Uterus (tissue), 4 donors: Measurements from ENCODE around the gene ATAD5. TPM values are rescaled to one million over a fixed set of nuclear protein-coding genes. Genes with fewer than 3 reads are reported as not detected.

Source experiments
- DNase-seq, 2 donors: peaks; one replicate each; pipeline ENCODE4 v3.0.0-alpha.2; 2019 to 2020
- H3K27ac ChIP-seq, 2 donors: fragments of 200-600 bp; sonication (generic); 1 replicate in 1 of 2; 2 replicates in 1 of 2; pipeline ENCODE4 v1.5.1; 2016 to 2018
- H3K27me3 ChIP-seq, 2 donors: fragments of 200-600 bp; sonication (generic); one replicate each; pipeline ENCODE4 v1.5.1; 2018 to 2019; ENCODE audit warnings: control low read depth in 1 of 2
- H3K36me3 ChIP-seq, 2 donors: fragments of 200-600 bp; sonication (generic); one replicate each; pipeline ENCODE4 v1.5.1; 2019; ENCODE audit warnings: control low read depth in 1 of 2
- H3K4me1 ChIP-seq, 2 donors: fragments of 200-600 bp; sonication (generic); one replicate each; pipeline ENCODE4 v1.5.1; 2018 to 2019; ENCODE audit warnings: control low read depth in 1 of 2
- H3K4me3 ChIP-seq, 2 donors: fragments of 200-600 bp; sonication (generic); 1 replicate in 1 of 2; 2 replicates in 1 of 2; pipeline ENCODE4 v1.5.1; 2018 to 2019; ENCODE audit warnings: mild to moderate bottlenecking in 1 of 2
- H3K9me3 ChIP-seq, 2 donors: fragments of 200-600 bp; sonication (generic); one replicate each; pipeline ENCODE4 v1.5.1; 2019; ENCODE audit warnings: control low read depth in 1 of 2
- POLR2A ChIP-seq, 2 donors: fragments of 450-650 bp; IDR thresholded peaks; one replicate each; pipeline ENCODE4 v1.6.1; 2016; ENCODE audit warnings: antibody characterized with exemption in 2 of 2, mild to moderate bottlenecking in 1 of 2, moderate library complexity in 1 of 2
- intact Hi-C: fragments of 100-400 bp; cut with DNase I; formaldehyde crosslinking; loops from one replicate; pipeline ENCODE4 v1.15.1; 2023; ENCODE audit warnings: low total_unique reads
- total RNA-seq, 4 donors: library from RNA; depleted of rRNA in 3 of 4; stranded (reverse); fragments of >200 nt in 3 of 4; gene quantifications; one replicate each; pipeline versions ENCODE4 v1.1.0 to v1.2.4, GENCODE V29; 2014 to 2023
- TF ChIP-seq, protein P1 (sequence below), 4 experiments: fragments of 200-600 bp in 2 of 4; fragments of 450-650 bp in 2 of 4; sonication (generic) in 2 of 4; IDR thresholded peaks; one replicate each; pipeline ENCODE4 v1.5.1; 2016 to 2019; ENCODE audit warnings: antibody characterized with exemption in 4 of 4, mild to moderate bottlenecking in 2 of 4, moderate library complexity in 1 of 4
- donor health status: DM: yes; HTN: yes; CAD: no.

The ATAD5 gene, protein sequence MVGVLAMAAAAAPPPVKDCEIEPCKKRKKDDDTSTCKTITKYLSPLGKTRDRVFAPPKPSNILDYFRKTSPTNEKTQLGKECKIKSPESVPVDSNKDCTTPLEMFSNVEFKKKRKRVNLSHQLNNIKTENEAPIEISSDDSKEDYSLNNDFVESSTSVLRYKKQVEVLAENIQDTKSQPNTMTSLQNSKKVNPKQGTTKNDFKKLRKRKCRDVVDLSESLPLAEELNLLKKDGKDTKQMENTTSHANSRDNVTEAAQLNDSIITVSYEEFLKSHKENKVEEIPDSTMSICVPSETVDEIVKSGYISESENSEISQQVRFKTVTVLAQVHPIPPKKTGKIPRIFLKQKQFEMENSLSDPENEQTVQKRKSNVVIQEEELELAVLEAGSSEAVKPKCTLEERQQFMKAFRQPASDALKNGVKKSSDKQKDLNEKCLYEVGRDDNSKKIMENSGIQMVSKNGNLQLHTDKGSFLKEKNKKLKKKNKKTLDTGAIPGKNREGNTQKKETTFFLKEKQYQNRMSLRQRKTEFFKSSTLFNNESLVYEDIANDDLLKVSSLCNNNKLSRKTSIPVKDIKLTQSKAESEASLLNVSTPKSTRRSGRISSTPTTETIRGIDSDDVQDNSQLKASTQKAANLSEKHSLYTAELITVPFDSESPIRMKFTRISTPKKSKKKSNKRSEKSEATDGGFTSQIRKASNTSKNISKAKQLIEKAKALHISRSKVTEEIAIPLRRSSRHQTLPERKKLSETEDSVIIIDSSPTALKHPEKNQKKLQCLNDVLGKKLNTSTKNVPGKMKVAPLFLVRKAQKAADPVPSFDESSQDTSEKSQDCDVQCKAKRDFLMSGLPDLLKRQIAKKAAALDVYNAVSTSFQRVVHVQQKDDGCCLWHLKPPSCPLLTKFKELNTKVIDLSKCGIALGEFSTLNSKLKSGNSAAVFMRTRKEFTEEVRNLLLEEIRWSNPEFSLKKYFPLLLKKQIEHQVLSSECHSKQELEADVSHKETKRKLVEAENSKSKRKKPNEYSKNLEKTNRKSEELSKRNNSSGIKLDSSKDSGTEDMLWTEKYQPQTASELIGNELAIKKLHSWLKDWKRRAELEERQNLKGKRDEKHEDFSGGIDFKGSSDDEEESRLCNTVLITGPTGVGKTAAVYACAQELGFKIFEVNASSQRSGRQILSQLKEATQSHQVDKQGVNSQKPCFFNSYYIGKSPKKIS (N-terminal part only)
- 1 to 10 TPM; 1.3 to 8.8 (median 5.2) TPM for total RNA-seq

DNA sequence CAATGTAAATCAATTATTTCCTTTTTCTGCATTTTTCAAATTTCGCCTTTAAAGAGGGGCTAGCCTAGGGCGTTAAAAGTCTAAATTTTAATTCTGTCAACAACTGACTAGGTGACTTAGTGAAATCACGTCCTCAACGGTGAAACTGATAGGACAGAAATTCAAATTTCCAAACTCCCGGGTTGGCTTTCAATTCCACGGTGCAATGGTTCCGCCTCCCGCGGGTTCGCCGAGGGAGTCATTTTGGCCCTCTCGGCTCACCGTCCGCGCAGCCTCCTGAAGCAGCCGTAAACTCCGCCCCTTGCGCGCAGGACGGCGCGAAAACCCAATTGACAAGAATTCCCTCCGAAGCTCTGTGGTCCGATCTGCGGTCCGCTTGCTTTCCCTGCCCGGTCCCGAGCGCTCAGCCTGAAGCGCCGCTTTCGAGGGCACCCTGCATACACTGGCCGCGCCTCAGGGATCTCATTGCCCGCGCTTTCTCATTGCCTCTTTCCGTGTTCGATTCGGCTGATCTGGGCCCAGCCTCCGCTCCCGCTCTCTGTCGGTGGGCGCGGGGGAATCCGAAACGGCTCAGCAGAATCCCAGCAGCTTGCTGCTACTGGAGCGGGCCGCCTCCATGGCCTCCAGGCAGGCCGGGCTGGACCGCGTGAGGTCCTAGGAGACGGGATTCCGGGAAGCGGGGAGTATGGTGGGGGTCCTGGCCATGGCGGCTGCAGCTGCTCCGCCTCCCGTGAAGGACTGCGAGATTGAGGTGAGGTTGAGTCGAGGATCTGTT, at the start of gene ATAD5:
Gene ATAD5 (plus strand): TSS at position 304 of the 775 bp plus-strand sequence. CDS start 382 bp downstream, at position 686.
- H3K27ac ChIP-seq, result peak within 1 kb of the TSS; percentile 30 to 39
- H3K27me3 ChIP-seq, result no peaks in the 10 kb centered on the region
- intact Hi-C loops, result no loop called here

DNA sequence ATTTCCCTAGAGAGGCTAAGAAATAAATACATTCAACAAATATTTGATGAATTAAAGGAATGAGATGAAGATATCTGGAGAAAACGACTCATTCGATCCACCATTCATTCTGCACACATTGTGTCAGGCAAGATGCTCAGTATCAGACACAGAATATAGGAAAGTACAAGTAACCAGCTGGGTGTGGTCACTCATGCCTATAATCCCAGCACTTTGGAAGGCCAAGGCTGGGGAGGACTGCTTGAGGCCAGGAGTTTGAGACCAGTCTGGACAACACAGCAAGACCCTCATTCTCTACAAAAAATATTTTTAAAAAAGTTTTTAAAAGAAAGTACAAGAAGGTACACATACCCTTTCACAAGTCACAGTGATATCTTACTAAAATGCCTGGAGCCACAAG, 49.6 kb upstream of the ATAD5 start:
- H3K27ac ChIP-seq, result no peak overlapping the region
- no peaks in the 10 kb centered on the region for H3K27me3 ChIP-seq
- no peak for DNase-seq
- TF ChIP-seq, protein P1, sequence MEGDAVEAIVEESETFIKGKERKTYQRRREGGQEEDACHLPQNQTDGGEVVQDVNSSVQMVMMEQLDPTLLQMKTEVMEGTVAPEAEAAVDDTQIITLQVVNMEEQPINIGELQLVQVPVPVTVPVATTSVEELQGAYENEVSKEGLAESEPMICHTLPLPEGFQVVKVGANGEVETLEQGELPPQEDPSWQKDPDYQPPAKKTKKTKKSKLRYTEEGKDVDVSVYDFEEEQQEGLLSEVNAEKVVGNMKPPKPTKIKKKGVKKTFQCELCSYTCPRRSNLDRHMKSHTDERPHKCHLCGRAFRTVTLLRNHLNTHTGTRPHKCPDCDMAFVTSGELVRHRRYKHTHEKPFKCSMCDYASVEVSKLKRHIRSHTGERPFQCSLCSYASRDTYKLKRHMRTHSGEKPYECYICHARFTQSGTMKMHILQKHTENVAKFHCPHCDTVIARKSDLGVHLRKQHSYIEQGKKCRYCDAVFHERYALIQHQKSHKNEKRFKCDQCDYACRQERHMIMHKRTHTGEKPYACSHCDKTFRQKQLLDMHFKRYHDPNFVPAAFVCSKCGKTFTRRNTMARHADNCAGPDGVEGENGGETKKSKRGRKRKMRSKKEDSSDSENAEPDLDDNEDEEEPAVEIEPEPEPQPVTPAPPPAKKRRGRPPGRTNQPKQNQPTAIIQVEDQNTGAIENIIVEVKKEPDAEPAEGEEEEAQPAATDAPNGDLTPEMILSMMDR (IDR thresholded peaks at IDR 0.05), result no peak
- TF ChIP-seq POLR2A (IDR thresholded peaks at IDR 0.05), result no peak
- intact Hi-C loops, result no loop called here
- H3K36me3 ChIP-seq, result no peaks in the 10 kb centered on the region
- H3K4me1 ChIP-seq, result no peaks in the 10 kb centered on the region
- H3K4me3 ChIP-seq, result no peak overlapping the region
- no peaks in the 10 kb centered on the region for H3K9me3 ChIP-seq

More for the DNA sequence above, at the start of gene ATAD5:
- peak; percentile 88 to 90 for DNase-seq
- H3K4me1 ChIP-seq, result peaks cover 0 to 6% of the 10 kb centered on the region in 2 donors
- no peaks in the 10 kb centered on the region for H3K36me3 ChIP-seq
- TF ChIP-seq, protein P1 (IDR thresholded peaks at IDR 0.05), result peak in 1 of 4 experiments; percentile 36
- TF ChIP-seq POLR2A (IDR thresholded peaks at IDR 0.05), result no peak
- no peaks in the 10 kb centered on the region for H3K9me3 ChIP-seq
- H3K4me3 ChIP-seq, result peak within 1 kb of the TSS; percentile 55 to 62

DNA sequence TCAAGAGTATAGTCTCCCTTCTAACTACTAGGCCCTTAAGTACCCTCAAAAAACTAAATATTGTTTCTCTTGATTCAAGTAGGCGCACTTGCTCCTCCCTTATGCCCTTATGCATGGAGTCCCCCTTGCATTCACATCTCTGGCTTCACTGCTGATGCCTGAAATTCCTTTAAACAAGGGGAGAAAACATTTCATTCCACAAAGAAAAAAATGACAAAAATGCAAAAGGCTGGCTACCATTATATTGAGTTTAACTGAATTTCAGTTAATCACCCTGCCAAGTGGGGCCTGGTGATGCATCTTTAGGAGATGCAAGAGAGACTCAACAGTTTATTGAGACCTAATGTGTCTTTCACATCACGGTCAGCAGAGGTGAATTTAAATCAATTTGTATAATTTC, 42.8 kb upstream of the ATAD5 start:
- H3K36me3 ChIP-seq, result no peaks in the 10 kb centered on the region
- intact Hi-C loops, result no loop called here
- no peak for TF ChIP-seq POLR2A (IDR thresholded peaks at IDR 0.05)
- TF ChIP-seq, protein P1 (IDR thresholded peaks at IDR 0.05), result no peak
- H3K4me1 ChIP-seq, result no peaks in the 10 kb centered on the region
- no peaks in the 10 kb centered on the region for H3K27me3 ChIP-seq
- DNase-seq, result no peak
- H3K9me3 ChIP-seq, result no peaks in the 10 kb centered on the region
- H3K27ac ChIP-seq, result no peak overlapping the region
- no peak overlapping the region for H3K4me3 ChIP-seq

DNA sequence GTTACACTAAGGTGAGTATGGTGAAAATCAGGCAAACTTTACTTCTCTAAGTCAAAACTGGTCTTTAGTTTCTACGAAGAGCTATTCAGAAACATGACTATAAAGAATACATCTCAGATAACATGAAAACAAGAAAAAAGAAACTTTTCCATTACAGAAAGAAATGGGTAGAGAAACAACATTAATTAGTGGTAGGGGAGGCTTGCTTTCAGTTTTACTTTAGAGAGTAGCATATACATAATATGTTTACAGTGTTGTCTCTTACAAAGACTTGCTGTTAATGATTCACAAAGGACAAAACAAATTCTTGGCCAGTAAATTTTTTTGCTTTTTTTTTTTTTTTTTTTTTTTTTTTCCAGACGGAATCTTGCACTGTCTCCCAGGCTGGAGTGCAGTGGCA, 41.5 kb upstream of the ATAD5 start:
- no peak for DNase-seq
- Histone ChIP-seq H3K27me3 (no peaks in the 10 kb centered on the region), H3K36me3 (no peaks in the 10 kb centered on the region), H3K27ac (no peak overlapping the region), H3K9me3 (no peaks in the 10 kb centered on the region), H3K4me1 (no peaks in the 10 kb centered on the region), H3K4me3 (no peak overlapping the region)
- intact Hi-C loops, result no loop called here
- no peak for TF ChIP-seq POLR2A (IDR thresholded peaks at IDR 0.05)
- TF ChIP-seq, protein P1 (IDR thresholded peaks at IDR 0.05), result no peak
